CD4-positive, alpha-beta T cell treated with Interleukin-1 beta for 1 hour (primary cell): ENCODE data around the gene E2F6.

Experiments used
- DNase-seq, 2 donors: peaks; one replicate each; pipeline ENCODE4 v3.0.0-alpha.2; 2020 to 2022

E2F6 gene

GRCh38 chr2:11492720-11493119 lies 26.8 kb upstream of the E2F6 start:
- no peak for DNase-seq

GRCh38 chr2:11492244-11492643 lies 26.3 kb upstream of the E2F6 start:
- no peak for DNase-seq

GRCh38 chr2:11491348-11491933 lies 25.5 kb upstream of the E2F6 start:
- no peak for DNase-seq

GRCh38 chr2:11490194-11490593 lies 24.2 kb upstream of the E2F6 start:
- no peak for DNase-seq

DNA sequence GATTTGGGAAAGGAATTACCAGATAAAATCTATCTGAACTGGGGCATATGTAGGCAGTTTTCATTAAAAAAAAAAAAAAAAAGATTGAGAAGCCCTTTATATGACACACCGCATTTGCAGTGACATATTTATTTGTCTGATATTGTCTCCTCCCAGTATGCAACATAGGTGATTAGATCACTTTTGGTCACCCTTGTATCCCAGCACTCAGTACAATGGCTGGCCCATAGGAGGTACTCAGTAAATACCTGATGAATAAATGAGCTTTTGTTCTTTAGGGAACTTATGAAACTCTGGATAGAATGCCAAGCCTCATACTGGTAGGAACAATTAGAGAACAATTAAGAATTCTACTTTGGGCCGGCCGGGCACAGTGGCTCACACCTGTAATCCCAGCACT lies 22.8 kb upstream of the E2F6 start:
- no peak for DNase-seq

DNA sequence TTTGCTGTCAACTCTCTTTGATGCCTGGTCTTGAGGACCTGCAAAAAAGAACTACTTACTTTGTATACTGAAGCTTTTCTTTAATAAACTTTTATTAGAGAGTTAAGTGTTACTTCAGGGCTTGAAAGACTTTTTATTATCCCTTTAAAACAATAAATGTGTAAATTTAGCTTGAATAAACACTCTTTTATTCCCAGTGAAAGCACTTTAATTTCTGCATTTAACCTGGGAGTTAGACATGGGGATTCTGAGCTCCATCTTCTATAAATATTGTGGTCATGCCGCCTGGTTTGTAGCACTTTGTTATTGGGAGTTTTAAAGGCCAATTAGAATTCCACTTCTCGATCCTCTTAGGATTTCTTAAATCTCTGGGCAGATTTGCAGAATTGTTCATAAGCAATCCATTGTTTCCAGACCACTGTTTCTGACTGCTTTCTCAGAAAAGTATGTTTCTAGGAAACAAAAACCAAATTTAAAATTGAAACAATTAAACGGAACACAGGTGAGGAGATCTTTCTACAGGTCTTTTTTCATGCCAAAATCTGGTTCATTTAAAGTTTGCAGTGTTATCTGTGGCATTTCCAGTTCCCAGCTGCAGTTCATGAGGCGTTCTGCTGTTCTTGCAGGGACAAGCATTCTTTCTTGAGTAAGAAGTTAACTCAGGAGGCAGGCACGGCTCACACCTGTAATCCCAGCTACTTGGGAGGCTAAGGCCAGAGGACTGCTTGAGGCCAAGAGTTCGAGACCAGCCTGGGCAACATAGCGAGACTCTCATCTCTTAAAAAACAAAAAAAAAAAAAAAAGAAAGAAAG lies 18.1 kb upstream of the E2F6 start:
- no peak for DNase-seq

GRCh38 chr2:11482473-11483035 lies 16.6 kb upstream of the E2F6 start:
- DNase-seq, result no peak

- no peak for DNase-seq
Observed at GRCh38 chr2:11481789-11482472, 16.0 kb upstream of the E2F6 start.

DNA sequence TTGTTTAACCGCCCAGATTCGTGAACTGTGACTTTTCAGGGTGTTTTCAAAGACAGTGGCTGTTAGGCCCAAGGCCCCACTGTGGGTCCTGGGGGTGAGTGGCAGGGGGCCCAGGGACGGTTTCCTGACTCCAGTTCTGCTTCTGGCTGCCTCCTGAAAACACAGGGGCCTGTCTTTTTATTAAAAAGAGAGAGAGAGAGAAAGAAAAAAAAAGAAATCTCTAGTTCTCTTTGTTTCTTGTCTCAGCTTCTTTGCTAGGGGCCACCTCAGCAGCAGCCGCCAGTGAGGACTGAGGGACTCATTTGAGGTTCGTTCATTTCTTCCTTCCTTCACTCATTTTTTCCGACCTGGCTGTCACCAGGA lies 15.4 kb upstream of the E2F6 start:
- DNase-seq, result no peak

- no peak for DNase-seq
Observed at GRCh38 chr2:11480859-11481258, 14.9 kb upstream of the E2F6 start.

DNA sequence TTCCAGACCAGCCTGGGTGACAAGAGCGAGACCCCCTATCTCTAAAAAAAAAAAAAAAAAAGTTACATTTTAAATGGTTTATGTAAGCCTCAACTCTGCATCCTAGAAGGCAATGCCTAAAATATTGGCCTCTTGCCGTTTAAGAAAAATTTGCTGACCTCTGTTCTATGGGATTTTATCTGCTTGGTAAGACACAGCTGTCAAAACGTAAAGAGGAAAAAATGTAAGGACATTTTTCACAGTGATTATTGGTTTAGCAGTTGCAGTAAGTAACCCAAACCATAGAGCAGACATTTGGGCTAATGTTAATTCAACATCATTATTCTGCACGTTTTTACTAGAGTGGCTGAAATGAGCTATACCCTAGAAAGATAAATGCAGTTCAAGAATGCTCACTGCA lies 14.4 kb upstream of the E2F6 start:
- DNase-seq, result no peak

DNA sequence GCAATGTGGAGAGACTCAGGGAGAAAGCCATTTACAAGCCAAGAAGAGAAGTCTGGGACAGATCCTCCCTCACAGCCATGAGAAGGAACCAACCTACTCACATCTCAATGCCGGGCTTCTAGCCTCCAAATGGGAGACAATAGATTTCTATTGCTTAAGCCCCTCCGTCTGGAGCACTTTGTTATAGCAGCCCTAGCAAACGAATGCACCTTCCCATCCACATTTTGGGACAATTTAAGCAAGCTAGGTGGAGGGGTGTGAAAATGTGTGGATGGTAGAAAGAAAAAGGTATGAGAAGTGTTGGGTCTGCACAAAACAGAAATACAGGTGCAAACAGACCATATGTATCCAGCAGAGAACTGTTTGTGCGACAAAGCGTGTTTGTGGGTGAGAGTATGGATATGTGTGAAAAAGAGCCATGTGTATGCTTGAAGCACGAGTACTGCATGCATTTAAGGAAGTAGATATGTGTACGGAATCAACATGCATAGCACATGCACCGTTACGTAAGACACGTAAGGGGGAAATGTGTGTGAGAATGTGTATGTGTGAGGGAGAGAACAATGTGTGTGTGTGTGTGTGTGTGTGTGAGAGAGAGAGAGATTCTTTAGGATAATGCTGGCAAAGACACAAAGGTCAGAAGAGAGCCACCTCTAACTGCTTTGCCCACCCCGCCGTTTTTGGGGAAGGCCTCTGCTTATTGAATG lies 13.1 kb upstream of the E2F6 start:
- no peak for DNase-seq

DNA sequence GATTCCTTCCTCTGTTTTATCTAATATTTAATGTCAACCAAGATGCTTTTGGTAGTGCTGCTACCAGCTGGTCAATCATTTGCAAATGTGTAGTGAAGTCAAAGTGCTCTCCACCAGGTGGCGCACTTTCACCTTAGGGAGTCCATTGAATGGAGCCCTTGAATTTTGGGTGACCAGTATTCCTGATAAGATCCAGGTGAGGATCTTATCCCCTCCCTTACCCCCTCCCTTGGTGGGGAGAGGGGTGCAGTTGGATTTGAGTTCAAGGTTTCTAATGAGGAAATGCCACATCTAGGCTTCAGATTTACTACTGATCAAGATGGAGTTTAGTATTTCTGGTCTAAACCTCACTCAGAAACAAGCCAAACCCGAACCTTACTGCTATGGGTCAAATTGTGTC lies 12.0 kb upstream of the E2F6 start:
- DNase-seq, result peak; percentile 67 to 73

GRCh38 chr2:11473659-11474433 lies 7.9 kb upstream of the E2F6 start:
- no peak for DNase-seq

DNA sequence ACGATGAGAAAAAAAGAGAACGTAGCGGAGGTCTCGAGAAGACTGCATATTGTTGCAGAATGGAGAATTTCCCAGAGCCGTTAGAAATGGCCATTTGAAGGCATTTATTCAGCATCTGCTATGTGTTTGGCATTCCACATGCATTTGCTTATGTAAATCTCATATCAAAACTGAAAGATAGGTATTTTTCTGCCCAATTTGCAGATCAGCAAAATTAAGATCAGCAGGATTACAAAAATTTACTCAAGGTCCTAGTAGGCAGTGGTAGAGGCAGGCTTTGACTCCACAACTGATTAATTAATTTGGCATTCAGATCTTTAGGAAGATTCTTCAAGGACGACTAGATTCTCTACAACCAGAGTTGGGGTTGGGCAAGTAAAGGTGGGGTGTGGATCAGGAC lies 1.8 kb upstream of the E2F6 start:
- DNase-seq, result no peak

DNA sequence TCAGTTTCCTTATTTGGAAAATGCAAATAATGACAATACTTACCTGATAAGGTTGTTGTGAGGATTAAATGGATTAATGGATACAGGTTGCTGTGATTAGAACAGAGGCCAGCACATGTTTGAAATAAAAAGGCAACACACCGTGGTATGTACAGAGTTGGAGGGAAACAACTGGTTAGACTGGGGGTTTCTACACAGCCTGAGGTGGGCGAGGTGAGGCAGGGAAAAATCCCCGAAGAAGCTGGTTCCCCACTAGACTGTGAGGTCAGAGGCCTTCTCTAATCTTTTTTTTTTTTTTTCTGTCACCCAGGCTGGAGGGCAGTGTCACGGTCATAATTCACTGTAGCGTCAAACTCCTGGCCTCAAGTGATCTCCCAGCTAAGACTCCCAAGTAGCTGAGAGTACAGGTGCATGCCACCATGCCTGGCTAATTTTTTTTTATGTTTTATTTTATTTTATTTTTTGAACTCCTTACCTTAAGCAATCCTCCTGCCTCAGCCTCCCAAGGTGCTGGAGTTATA lies 1.2 kb upstream of the E2F6 start:
- no peak for DNase-seq

DNA sequence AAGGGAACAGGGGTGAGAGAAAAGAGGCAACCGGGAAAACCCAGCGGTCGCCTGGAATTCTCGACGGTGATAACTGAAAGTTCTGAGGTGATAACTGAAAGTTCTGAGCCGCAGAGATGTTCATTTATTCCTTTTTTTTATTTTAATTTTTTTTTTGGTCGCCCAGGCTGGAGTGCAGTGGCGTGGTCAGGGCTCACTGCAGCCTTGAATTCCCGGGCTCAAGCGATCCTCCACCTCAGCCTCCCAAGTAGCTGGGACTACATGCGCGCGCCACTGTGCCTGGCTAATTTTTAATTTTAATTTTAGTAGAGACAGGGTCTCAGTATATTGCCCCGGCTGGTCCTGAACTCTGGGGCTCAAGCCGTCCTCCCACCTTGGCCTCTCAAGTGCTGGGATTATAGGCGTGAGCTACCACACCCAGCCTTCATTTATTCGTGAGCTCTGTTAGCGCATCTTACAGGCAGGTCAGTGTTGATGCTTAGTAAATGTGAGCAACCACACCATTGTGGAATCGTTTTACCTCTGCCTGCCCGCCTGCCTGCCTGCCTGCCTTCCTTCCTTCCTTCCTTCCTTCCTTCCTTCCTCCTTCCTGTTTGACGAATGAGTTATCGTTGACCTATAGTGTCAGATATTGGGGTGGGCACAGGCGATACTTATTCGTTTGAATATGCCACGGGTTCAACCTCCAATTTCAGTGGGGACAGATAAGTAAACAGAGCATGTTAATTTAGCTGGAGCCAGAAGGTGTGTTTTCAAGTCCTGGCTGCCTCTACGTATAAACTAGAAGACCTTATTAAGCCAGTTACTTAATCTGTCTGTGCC lies 557 bp upstream of the E2F6 start:
- DNase-seq, result no peak

DNA sequence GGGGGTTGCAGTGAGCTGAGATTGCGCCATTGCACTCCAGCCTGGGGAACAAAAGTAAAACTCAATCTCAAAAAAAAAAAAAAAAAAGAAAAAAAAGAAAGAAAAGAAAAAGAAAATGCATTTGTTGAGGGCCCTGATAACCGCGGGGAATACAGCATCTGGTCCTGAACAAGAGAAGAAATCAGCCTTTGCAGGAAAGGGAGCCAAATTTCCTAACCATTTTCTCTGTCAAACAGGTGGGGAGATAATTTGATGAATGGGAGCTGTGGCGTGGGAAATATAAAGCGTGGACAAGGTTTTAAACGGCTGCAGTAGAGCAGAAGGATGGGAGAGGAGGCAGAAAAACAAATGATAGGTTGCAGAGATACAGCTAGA lies 864 bp downstream of the E2F6 start:
- DNase-seq, result no peak

DNA sequence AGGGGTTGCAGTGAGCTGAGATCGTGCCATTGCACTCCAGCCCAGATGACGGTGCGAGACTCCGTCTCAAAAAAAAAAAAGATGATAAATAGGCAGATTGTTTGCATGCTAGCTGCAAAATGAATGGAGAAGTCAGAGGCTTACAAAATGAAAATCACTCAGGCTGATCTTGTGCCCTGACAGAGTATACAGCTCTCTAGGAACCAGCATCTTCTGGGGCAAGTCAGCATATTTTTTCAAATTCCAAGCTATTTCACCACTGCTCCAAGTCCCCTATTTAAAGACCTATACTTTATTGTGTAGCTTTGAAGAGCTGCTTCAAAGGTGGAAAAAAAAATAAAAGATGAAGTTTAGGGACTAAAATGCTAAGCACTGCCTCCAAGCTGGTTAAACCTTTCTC lies 6.1 kb downstream of the E2F6 start:
- DNase-seq, result no peak

DNA sequence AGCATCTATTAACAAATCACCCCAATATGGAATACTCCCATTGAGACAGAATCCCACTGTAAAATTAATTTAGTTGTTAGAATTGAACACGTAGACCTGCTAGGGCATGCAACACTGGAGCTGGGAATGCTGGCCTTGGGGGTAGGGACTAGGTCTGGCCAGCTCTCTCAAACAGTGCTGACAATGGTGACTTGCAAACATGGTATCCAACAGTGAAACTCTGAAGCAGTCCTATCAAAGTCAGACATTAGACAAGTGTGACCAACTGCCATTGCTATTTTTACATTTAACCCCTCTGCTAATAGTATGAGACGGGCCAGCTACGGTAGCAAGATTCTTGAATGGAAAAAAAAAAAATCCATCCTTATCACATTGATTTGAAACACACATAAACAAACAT lies 7.2 kb downstream of the E2F6 start:
- DNase-seq, result no peak

DNA sequence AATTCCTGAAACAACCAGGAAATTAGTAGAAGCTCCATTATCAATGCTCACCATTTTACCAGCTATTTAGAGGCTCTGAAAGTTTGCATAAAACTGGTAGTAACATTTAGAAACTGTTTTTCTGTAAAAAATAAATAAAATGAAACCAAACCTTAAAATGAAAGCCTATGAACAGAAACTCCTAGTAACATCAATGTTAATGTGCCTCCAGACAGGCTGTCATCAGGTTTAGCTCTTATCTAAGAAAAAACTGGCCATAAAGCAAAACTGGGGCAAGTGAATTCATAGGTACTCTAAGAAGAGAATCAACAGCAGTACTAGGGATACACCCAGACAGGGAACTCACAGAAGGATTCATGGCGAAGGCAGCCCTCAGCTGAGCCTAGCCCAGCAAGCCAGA lies 8.0 kb downstream of the E2F6 start:
- DNase-seq, result no peak
